Skeletal muscle cell (primary cell): ENCODE measurements around the gene SH3YL1.

Experiments used
- DNase-seq: peaks from one replicate; pipeline ENCODE4 v3.0.0-alpha.2; 2010; ENCODE audit warnings: low read depth
- H3K4me3 ChIP-seq: 2 replicates; pipeline ENCODE4 v1.5.1; 2011; ENCODE audit warnings: low read depth, mild to moderate bottlenecking, control low read depth, low read length, moderate library complexity

Gene SH3YL1

DNA sequence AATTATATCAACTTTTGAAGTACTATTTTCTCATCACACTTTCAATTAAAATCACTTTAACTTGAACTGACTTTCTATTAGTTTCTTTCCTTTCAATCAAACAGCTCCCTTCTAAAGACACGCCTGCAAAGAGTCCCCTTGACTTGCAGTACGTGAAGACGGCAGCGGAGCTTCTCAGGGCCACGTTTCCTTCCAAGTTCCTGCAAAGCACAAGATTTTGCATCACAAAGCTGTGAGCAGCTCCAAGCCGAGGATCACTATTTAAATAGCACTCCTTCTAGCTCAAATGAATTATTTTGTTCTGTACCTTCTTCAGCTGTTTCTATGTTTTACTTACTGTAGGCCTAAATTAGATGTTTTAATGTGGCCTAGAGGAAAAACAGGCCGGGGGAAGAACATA, 30.8 kb downstream of the SH3YL1 start:
- H3K4me3 ChIP-seq = no peak overlapping the region
- no peak for DNase-seq

DNA sequence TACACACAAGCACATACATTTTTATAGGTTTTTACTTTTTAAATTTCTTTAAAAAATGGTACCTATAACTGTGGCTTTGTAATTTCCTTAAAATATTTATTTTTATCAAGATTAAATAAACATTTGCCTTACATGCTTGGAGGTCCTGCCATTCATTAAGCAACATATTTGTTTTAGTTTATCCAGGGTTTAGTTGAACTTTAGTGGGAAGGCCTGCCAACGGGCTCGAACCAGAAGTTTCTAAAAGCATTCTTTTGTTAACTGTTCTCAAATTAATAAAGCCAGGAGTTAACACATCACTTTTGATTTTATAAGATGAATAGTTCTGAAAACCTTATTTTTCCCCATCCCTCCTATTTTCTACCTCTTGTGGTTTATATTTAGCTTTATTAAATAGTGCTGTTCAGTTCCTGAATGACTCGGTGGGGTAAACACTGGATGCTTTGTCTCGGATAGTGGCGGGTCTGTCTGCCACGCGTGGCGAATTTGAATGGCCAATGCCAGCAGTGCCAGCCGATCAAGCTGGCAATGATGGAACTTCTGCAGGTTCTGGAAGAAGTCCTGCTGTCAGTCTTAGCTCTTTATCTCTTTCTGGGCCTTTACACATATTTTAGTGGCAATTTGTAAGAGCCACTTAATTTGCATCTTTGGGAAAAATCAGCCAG, 32.2 kb downstream of the SH3YL1 start:
- DNase-seq = no peak
- no peak overlapping the region for H3K4me3 ChIP-seq

DNA sequence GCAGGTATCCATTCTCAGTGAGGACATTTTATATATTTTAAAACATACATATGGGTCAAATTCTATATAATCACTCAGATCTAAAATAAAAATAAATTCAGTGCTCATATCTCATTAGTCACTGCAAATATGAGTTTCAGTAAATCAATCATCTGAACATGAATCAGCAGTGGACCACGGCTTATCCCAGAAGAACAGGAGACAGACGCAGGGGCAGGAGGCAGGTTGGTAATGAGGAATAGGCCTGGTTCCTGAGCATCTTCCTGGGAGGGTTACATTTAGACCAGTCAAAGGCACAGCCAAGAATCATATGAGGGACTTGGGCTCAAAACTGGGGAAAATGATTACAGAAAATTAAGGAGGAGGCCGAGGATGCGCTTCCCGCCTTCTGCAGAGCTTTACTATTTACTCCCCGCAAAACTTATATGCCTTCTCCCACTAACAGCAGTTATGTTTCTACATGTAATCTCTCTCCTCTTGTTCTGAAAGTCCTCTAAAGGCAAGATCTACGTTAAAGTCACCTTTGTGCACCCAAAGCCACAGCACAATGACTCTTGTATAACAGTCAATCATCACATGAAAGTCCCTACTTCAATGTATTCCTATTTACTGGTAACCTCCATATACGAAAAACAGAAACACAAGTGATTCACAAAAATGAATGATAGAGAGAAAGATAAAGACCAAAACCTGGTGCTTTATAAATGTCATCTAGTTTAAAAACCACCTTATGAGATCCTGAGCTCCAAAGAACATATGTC, 35.1 kb downstream of the SH3YL1 start:
- H3K4me3 ChIP-seq = no peak overlapping the region
- no peak for DNase-seq

DNA sequence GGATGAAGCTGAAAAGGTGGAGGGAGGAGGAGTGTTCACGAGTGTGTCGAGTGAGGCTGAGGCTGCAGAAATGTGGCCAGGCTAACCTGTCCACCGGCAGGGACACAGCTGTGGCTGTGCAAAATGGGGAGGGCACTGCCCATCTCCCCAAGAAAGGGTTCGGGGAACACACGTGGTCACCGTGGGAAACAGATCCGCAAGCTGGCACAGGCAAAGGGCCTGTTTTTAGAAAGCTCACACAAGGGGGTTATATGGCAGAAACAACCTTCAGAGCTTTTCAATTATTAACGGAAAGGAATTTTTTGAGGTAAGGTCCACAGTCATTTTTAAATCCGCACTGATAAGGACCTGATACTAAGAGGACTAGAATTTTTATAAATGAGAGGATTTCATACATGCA, 35.7 kb downstream of the SH3YL1 start:
- no peak for DNase-seq
- no peak overlapping the region for H3K4me3 ChIP-seq

DNA sequence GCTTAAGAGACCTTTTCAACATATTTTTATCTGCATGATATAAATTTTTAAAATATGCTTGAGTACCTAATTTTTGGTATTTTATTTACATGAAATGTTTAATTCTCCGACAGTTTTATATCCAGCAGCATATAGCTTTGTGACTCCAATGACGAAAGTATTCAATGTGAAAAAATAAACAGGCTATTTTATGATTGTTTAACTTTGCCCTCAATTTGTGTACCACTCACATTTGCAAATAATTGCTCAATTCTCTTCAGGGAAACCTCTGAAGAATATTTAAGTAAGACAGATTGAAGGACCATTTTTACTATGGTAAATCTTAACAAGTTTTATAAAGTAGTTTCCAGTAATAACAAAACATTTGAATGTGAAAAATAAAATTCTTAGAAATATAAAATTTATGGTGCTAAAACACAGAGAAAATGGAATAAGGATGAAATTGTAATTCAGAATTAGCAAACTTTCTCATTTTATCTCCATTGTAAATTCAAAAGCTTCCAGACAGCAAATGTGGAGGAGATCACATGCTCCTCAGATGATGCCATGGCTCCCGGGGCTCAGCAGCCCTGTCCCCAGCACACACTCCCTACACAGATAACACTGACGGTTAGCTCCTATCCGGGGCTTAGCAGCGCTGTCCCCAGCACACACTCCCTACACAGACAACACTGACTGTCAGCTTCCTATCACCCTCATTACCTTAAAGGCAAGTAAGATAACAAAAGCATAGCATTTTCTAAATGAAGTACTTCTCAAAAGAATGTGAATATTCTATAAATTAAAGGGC, 39.7 kb downstream of the SH3YL1 start:
- no peak overlapping the region for H3K4me3 ChIP-seq
- no peak for DNase-seq

DNA sequence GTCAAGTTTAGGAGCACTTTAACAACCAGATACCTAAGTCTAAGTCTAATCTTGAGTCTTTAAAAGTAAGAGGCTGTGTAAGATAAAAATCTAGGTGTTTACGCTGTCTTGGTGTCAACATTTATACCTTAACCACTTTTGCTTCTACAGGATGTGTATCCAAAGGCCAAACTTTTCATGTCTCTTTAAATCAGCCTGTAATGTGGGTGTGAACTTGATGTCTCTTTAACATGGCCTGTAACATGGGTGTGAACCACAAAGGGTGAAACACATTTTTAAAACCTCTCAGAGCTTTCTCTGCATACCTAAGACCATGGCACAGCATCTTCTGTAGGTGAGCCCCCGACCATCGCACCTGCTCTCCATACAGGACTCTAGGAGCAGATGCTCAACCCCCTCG, 40.4 kb downstream of the SH3YL1 start:
- DNase-seq = no peak
- no peak overlapping the region for H3K4me3 ChIP-seq

DNA sequence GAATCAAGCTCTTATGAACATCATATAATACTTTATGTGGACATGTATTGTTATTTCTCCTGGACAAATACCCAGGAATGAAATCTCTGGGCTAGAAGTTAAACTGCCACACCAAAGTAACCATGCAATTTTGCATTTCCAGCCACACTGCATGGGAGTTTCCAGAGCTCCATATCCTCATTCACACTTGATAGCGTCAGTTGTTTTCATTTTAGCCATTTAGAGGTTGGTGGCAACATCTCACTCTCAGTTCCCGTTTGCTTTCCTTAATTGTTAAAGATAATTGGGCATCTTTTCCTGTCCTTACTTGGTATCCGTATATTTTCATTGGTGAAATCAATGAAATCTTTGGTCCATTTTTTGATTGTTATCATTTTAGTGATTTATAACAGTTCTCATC, 47.8 kb downstream of the SH3YL1 start:
- no peak overlapping the region for H3K4me3 ChIP-seq
- no peak for DNase-seq

DNA sequence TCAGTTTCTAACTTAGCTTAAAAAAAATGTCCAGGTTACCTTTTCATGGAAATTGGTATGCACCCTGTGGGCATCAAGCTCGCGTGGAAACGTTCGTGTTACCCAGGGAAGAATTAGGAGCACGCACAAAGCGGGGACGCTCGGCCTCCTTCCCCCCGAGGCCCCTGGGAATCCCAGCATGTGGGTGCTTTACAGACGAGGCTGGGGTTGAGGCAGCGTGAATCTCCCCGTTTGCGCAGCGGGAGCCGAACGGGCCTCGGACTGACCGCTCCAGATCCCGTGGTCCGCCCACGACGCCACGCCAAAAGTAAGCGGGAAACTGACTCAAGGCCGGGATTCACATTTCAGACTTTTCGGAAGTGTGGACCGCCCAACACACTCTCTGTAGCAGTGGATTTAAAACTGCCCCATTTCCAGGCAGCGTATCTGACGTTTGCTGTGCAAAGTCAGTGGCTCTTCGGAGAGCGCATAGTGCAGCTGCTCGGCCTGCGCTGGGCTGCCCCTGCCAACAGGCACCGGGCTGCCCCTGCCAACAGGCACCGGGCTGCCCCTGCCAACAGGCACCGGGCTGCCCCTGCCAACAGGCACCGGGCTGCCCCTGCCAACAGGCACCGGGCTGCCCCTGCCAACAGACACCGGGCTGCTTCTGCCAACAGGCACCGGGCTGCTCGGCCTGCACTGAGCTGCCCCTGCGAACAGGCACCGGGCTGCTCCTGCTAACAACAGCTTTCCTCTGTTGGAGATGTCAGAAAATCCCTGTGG, 49.7 kb downstream of the SH3YL1 start:
- DNase-seq = no peak
- H3K4me3 ChIP-seq = no peak overlapping the region

DNA sequence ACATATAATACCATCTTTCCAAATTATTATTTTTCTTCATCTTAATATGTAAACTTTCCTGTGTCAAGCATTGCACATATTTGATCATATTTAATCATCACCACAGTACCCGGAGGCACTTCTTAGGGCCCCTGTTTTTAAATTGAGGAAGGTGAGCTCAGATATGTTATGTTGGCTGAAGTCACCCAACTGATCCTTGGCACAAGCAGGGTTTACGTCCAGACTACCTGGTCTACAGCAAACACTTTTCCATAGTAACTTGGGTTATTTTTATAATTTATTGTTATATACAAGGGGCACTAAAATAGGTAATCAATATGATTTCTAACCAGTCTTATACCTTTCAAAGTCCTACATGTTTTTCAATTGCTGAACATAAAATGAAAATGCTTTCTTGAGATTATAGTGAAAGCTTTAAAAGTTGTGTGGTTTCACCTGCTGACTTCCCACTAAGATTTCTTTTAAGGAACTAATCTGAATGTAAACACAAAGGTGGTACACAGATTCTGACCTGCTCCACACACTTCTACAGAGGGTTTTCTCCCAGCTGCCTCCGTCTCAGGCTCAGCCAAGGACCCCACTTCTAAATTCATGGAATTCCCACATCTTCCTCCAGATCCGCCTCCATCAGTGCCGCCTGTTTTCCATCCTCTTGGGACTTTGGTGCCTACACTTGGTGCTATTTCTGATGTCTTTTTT, 52.2 kb downstream of the SH3YL1 start:
- no peak overlapping the region for H3K4me3 ChIP-seq
- DNase-seq = no peak

DNA sequence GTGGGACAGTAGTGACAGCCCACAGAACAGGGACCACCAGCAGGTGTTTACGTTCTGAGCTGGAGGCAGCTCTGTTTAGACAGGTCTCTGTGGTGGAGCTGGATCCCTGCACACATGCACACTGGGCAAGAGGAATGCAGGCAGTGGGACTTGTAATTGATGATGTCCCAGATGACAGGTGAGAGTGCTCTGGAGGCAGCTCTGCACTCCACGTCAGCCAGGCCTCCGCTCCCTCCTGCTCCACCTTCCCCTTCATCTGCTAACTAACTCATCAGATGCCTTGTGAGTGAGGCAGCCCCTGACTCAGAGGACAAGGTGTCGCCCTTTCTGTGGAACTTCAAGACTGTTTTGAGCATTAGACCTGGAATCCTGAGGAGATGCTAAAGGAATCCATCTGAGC, 53.2 kb downstream of the SH3YL1 start:
- DNase-seq = no peak
- H3K4me3 ChIP-seq = no peak overlapping the region

DNA sequence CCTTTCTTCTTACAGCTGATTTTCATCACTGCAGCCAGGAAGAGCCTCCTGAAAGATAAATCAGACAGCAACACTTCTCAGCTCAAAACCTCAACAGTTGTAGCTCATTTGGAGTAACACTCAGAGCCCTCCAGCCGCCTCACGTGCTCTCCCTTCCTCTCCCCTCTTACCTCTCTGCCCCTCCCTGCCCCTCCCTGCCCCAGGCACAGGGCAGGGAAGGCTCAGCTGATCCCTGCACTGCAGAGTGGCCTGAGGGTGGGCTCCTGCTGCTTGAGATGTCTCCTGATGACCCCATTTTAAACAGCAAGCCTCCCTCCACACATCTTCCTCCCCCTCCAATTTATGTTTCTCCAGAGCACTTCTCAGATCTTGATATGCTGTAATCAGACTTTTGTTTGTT, 54.4 kb downstream of the SH3YL1 start:
- H3K4me3 ChIP-seq = no peak overlapping the region
- no peak for DNase-seq

DNA sequence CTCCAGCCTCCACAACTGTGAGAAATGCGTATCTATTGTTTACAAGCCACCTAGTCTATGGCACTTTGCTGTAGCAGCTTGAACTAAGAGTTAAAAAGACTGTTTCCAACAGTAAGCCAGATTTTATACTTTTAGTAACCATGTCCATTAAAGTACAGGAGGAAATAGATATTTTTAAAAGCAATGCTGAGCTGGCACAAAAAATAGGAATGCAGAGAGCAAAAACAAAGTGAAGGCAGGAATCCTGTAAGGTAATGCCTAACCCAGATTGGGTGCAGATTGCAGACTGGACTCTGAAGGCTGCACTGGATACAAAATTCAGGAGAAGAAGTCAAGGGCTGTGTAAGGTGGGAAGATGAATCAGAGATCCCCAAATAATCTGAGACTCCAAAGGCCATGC, 55.5 kb downstream of the SH3YL1 start:
- no peak for DNase-seq
- no peak overlapping the region for H3K4me3 ChIP-seq

DNA sequence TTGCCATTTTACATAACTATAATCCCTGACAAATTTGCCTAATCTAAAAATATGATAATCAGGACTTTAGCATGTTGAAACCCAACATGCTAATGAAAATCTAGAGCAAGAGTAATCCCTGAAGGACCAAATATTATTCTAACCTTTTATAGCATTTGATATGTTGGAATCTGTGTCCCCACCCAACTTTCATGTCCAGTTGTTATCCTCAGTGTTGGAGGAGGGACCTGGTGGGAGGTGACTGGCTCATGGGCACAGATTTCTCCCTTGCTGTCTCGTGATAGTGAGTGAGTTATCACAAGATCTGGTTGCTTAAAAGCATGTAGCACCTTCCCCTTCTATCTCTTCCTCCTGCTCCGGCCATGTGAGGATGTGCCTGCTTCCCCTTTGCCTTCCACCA, 59.8 kb downstream of the SH3YL1 start:
- no peak overlapping the region for H3K4me3 ChIP-seq
- DNase-seq = no peak

DNA sequence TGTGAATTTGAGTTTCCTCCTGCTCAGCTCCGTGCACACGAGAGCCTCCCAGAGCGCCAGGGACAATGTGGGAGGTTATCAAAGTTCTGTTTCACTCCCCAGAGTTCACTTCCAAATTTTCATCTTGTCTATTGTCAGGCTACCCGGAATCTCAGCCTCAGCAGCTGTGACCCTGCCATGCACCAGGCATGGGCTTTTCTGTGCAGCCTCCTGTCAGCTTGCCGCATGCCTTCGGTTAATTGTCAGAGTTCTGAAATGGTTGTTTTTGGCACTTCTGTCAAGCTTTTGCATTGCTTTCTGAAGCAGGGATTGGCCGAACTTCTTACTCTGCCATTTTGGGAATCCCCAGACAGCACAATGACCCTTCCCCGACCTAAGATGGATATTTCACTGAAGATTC, 60.4 kb downstream of the SH3YL1 start:
- no peak for DNase-seq
- no peak overlapping the region for H3K4me3 ChIP-seq

DNA sequence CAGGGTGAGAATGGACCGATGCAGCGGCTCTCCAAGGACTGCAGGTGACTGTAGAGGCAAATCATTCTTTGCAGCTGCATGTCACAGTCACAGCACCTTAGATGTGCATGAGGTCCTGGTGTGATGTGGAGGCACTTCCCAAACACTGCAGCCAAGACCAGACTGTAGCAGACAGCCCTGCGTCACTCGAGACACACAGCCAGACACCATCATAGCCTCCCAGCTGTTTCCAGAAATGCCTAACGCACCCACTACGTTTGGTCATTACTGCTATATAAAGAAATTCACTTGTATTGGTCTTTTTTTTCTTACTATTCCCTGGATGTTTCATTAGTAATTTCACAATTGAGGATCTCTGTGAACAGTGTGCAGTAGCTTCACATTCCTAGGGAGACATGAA, 60.9 kb downstream of the SH3YL1 start:
- DNase-seq = no peak
- H3K4me3 ChIP-seq = no peak overlapping the region

DNA sequence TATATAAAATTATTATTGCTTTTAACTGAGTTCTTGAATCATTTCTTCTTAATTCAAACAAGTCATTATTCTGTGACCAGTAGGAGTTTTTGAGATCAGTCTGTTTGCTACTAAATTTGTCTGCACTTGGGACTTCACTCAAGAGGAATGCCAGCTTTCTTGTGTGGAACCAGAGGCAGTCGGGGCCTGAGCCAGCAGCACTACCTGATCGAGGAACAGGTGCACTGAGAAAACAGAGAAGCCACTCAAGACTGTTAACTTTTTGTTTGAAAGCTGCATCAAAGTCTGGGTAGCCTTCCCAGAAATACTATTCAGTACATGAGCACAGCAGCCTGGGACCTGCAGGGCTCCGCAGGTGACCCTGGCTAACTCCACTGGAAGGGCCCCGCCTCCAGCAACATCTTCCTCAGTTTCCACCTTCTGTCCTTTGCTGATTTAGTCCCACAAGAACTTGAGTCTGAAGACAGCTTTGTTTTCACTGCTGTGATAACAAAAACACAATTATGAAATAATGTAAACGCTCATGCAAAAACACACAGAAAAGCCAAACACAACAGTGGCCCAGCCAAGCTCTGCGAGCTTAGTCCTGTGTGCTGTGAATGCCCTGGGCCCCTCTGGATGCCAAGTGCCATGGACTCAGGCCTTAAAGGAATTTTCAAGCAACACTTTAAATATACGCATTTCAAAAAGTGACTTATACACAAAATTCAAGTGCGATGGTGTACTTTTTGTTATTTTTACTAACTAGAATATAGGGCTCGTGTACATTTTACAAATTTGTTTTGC, 62.0 kb downstream of the SH3YL1 start:
- H3K4me3 ChIP-seq = no peak overlapping the region
- DNase-seq = no peak

DNA sequence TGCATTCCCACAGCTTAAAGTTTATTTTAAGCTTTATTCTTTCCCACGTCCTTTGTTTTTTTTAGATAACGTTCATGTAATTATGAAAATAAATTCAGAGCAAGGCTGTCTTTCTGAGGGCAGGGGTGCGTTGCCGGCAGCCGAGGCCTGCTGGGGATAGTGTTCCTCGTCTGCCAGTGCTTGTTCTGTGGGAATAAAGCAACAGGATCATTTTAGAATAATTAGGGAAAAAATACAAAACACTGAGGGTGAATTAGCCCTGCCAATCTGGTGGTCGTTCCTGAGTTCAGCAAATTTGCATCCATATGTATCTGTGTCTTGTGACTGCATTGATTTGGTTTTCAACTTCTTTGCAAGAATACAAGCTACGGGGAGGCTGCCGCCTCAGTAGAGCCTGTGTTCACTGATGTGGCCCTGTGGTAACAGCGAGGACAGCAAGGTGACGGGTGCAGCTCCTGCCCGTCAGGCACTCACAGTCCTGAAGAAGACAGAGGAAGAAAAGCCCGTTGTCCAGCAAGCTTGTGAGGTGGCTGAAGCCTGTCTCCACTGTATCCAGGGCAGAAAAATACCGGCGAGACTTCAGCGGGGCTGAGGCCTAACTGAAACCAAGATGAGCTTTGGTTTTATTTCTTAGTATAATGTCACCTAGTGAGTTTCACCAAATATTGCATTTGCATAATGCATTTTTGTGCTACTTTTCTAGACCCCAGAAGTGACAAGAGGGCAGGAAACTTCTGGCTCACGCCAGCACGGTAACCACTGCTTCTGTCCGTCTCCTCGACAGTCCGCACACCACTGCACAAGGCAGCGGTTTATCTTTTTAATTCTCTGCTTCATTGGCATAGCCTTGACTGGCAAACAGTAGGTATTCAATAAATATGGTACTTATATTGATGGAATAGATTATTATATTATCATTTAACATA, 64.5 kb downstream of the SH3YL1 start:
- no peak for DNase-seq
- no peak overlapping the region for H3K4me3 ChIP-seq

DNA sequence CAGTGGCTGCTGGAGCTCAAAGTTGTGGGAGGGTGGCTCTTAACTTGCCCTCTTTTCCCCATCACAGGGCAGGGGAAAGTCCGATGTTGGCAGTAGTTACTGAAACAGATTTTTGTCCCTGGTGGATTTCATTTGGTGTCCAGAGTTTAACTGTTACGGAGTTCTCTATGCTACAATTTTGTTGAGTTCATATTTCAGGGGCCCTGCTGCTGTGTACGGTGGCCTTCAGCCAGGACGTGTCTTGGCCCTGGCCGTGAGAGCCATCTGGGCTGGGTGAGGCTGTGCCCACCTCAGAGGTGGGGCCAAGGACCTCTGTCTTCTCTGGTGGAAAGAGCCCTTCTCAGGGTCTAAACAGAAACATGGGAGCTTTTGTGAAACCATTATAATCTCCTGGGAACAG, 67.4 kb downstream of the SH3YL1 start:
- no peak overlapping the region for H3K4me3 ChIP-seq
- no peak for DNase-seq
